MM.1S (cell line): Measurements from ENCODE around the gene NTN5.

Source experiments
- DNase-seq: peaks from one replicate; pipeline ENCODE4 v3.0.0-alpha.2; 2015
- H2AFZ ChIP-seq: fragments of 300-600 bp; sonication (generic); 2 replicates; pipeline ENCODE4 v1.6.0; 2016; ENCODE audit warnings: antibody characterized with exemption, low read length
- H3F3A ChIP-seq: fragments of 300-600 bp; sonication (generic); 2 replicates; pipeline ENCODE4 v1.6.1; 2016; ENCODE audit warnings: mild to moderate bottlenecking, antibody characterized with exemption, low read length, moderate library complexity, mixed read lengths; ENCODE audit not compliant: insufficient read depth
- H3K27ac ChIP-seq: fragments of 300-600 bp; sonication (generic); 2 replicates; pipeline ENCODE4 v1.5.1; 2016; ENCODE audit warnings: mild to moderate bottlenecking, low read length
- H3K27me3 ChIP-seq: fragments of 300-600 bp; sonication (generic); replicated peaks from 2 replicates; pipeline ENCODE4 v1.6.0; 2016; ENCODE audit warnings: low read length; ENCODE audit not compliant: insufficient read depth
- H3K36me3 ChIP-seq: fragments of 300-600 bp; sonication (generic); replicated peaks from 2 replicates; pipeline ENCODE4 v1.6.1; 2016; ENCODE audit warnings: mild to moderate bottlenecking, low read length, mixed read lengths; ENCODE audit not compliant: insufficient read depth
- H3K4me1 ChIP-seq: fragments of 300-600 bp; sonication (generic); 2 replicates; pipeline ENCODE4 v1.6.1; 2016; ENCODE audit warnings: low read length, mixed read lengths
- H3K4me2 ChIP-seq: fragments of 300-600 bp; sonication (generic); 2 replicates; pipeline ENCODE4 v1.6.0; 2016; ENCODE audit warnings: low read depth, low read length
- H3K4me3 ChIP-seq: fragments of 300-600 bp; sonication (generic); 2 replicates; pipeline ENCODE4 v1.5.1; 2016; ENCODE audit warnings: low read length, mixed read lengths
- H3K79me2 ChIP-seq: fragments of 300-600 bp; sonication (generic); 2 replicates; pipeline ENCODE4 v1.6.1; 2016; ENCODE audit warnings: mixed run types, low read length, mixed read lengths
- H3K9ac ChIP-seq: fragments of 300-600 bp; sonication (generic); 2 replicates; pipeline ENCODE4 v1.6.1; 2016; ENCODE audit warnings: low read length, mixed read lengths
- H3K9me2 ChIP-seq: fragments of 300-600 bp; sonication (generic); replicated peaks from 2 replicates; pipeline ENCODE4 v1.6.1; 2016; ENCODE audit warnings: mild to moderate bottlenecking, low read length, mixed read lengths; ENCODE audit not compliant: insufficient read depth
- H3K9me3 ChIP-seq: fragments of 300-600 bp; sonication (generic); replicated peaks from 2 replicates; pipeline ENCODE4 v1.6.1; 2016; ENCODE audit warnings: mild to moderate bottlenecking, low read length, mixed read lengths; ENCODE audit not compliant: insufficient read depth
- H4K20me1 ChIP-seq: fragments of 300-600 bp; sonication (generic); 2 replicates; pipeline ENCODE4 v1.6.1; 2016; ENCODE audit warnings: mild to moderate bottlenecking, low read length, moderate library complexity, mixed read lengths; ENCODE audit not compliant: insufficient read depth
- EZH2 ChIP-seq: fragments of 300-600 bp; sonication (generic); optimal IDR thresholded peaks from 2 replicates; pipeline ENCODE3; 2017; ENCODE audit warnings: low read depth, mild to moderate bottlenecking, antibody characterized with exemption, low read length, mixed read lengths
- EZH2phosphoT487 ChIP-seq: fragments of 300-600 bp; sonication (generic); IDR thresholded peaks from 2 replicates; pipeline ENCODE4 v1.6.1; 2018; ENCODE audit warnings: antibody characterized with exemption, low read length
- TF ChIP-seq, protein P1 (sequence below): fragments of 300-600 bp; sonication (generic); IDR thresholded peaks from 2 replicates; pipeline ENCODE4 v1.5.1; 2016; ENCODE audit warnings: antibody characterized with exemption, low read length, mixed read lengths

The NTN5 gene

DNA sequence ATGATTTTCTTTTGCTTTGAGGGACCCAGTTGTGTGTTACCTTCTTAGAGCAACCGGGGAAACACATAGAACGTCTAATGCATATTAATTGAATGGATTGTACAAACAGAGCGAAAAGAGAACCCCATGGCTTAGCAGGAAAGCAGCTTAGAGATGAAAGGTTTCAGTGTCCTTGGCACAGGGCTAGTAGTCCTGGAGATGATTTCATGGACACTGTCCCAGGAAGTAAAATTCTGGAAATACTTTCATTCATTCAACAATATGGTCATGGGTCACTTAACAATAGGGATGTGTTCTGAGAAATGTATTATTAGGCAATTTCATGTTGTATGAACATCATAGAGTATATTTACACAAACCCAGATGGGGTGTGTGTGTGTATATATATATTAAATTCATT is 13.3 kb upstream of the NTN5 start:
- Histone ChIP-seq H3K79me2 (no peaks in the 10 kb centered on the region), H3K4me2 (no peak overlapping the region), H3F3A (no peaks in the 10 kb centered on the region), H3K36me3 (no peaks in the 10 kb centered on the region), H3K27ac (no peak overlapping the region), H2AFZ (no peak overlapping the region), H3K9me2 (no peaks in the 10 kb centered on the region), H4K20me1 (no peaks in the 10 kb centered on the region), H3K4me1 (no peaks in the 10 kb centered on the region), H3K9me3 (no peaks in the 10 kb centered on the region), H3K9ac (no peak overlapping the region), H3K4me3 (no peak overlapping the region), H3K27me3 (peaks cover 91% of the 10 kb centered on the region)
- DNase-seq: no peak
- TF ChIP-seq, protein P1, sequence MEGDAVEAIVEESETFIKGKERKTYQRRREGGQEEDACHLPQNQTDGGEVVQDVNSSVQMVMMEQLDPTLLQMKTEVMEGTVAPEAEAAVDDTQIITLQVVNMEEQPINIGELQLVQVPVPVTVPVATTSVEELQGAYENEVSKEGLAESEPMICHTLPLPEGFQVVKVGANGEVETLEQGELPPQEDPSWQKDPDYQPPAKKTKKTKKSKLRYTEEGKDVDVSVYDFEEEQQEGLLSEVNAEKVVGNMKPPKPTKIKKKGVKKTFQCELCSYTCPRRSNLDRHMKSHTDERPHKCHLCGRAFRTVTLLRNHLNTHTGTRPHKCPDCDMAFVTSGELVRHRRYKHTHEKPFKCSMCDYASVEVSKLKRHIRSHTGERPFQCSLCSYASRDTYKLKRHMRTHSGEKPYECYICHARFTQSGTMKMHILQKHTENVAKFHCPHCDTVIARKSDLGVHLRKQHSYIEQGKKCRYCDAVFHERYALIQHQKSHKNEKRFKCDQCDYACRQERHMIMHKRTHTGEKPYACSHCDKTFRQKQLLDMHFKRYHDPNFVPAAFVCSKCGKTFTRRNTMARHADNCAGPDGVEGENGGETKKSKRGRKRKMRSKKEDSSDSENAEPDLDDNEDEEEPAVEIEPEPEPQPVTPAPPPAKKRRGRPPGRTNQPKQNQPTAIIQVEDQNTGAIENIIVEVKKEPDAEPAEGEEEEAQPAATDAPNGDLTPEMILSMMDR: no peak
- TF ChIP-seq EZH2phosphoT487 (no peak), EZH2 (no peak)

DNA sequence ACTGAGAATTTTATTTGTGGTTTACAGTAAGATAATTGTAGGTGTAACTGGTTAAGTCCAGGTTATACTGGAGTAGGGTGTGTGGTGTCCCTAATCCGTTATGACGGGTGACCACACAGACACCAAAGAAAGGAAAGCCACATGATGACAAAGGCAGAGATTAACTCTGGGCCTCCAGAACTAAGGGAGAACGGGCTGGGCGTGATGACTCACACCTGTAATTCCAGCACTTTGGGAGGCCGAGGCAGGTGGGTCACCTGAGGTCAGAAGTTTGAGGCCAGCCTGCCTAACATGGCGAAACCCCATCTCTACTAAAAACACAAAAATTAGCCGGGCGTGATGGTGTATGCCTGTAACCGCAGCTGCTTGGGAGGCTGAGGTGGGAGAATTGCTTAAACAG is 12.8 kb upstream of the NTN5 start:
- H3K79me2 ChIP-seq: no peaks in the 10 kb centered on the region
- no peaks in the 10 kb centered on the region for H3K4me1 ChIP-seq
- H2AFZ ChIP-seq: no peak overlapping the region
- no peaks in the 10 kb centered on the region for H3K9me2 ChIP-seq
- no peak for TF ChIP-seq EZH2
- TF ChIP-seq EZH2phosphoT487: no peak
- TF ChIP-seq, protein P1: no peak
- H3F3A ChIP-seq: no peaks in the 10 kb centered on the region
- no peak overlapping the region for H3K9ac ChIP-seq
- no peaks in the 10 kb centered on the region for H3K36me3 ChIP-seq
- H3K4me3 ChIP-seq: no peak overlapping the region
- H4K20me1 ChIP-seq: no peaks in the 10 kb centered on the region
- DNase-seq: no peak
- no peak overlapping the region for H3K27ac ChIP-seq
- H3K4me2 ChIP-seq: no peak overlapping the region
- H3K9me3 ChIP-seq: no peaks in the 10 kb centered on the region
- peaks cover 93% of the 10 kb centered on the region for H3K27me3 ChIP-seq

DNA sequence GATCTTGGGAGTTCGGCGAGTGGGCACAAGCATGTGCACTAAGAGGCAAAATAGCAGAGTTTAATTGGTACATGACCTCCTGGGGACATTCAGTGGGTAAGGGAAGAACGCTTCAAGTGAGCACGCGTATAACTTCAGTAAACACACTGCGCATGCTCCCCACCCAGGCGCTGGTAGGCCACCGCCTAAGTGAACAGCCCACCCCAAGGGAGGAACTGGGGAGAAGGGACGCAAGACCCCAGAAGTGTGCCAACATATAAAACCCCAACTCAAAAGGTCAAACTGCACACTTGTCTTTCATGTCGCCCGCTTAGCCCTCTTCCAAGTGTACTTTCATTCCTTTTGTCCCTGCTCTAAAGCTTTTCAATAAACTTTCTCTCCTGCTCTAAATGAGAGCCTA is 10.5 kb upstream of the NTN5 start:
- no peak for TF ChIP-seq EZH2phosphoT487
- no peak for TF ChIP-seq EZH2
- TF ChIP-seq, protein P1: no peak
- Histone ChIP-seq H3K9me2 (no peaks in the 10 kb centered on the region), H2AFZ (no peak overlapping the region), H3K4me3 (no peak overlapping the region; the same call in 1 of the 2 replicates), H4K20me1 (no peaks in the 10 kb centered on the region), H3K27ac (no peak overlapping the region), H3K4me2 (peak overlapping the region; percentile 43; the same call in 1 of the 2 replicates), H3K4me1 (no peaks in the 10 kb centered on the region), H3K36me3 (no peaks in the 10 kb centered on the region), H3K9me3 (no peaks in the 10 kb centered on the region), H3K9ac (no peak overlapping the region), H3K27me3 (peaks cover 95% of the 10 kb centered on the region), H3K79me2 (no peaks in the 10 kb centered on the region), H3F3A (no peaks in the 10 kb centered on the region)
- peak; percentile 17 for DNase-seq
